Smooth muscle cell (in vitro differentiated cells): ENCODE results near the gene TUBGCP3. TPM values are rescaled to one million over a fixed set of nuclear protein-coding genes. Genes with fewer than 3 reads are reported as not detected.
"Not testable (repeated sequence)": the region's sequence is repeated elsewhere in the genome, so short reads cannot be mapped to it uniquely, and the experiment has no call there.

Experiments
- DNase-seq: peaks from one replicate; lab custom pipeline; 2025; ENCODE audit not compliant: unreplicated experiment; lab: John Stamatoyannopoulos, UW
- H2AFZ ChIP-seq: fragments of 200-600 bp; sonication (generic); 2 replicates; pipeline ENCODE4 v1.6.0; 2016; ENCODE audit warnings: antibody characterized with exemption, low read depth, mild to moderate bottlenecking
- H3F3A ChIP-seq: fragments of 200-600 bp; sonication (generic); 2 replicates; pipeline ENCODE4 v1.6.0; 2017; ENCODE audit warnings: antibody characterized with exemption, low read depth
- H3K27ac ChIP-seq: fragments of 200-600 bp; sonication (generic); 2 replicates; pipeline ENCODE4 v1.5.1; 2016; ENCODE audit warnings: low read depth, mild to moderate bottlenecking
- H3K27me3 ChIP-seq: fragments of 200-600 bp; sonication (generic); 2 replicates; pipeline ENCODE4 v1.6.1; 2016; ENCODE audit warnings: low read depth, mild to moderate bottlenecking
- H3K36me3 ChIP-seq: fragments of 200-600 bp; sonication (generic); 2 replicates; pipeline ENCODE4 v1.5.1; 2016; ENCODE audit warnings: low read depth
- H3K4me1 ChIP-seq: fragments of 200-600 bp; sonication (generic); 2 replicates; pipeline ENCODE4 v1.5.1; 2016; ENCODE audit warnings: low read depth
- H3K4me2 ChIP-seq: fragments of 200-600 bp; sonication (generic); 2 replicates; pipeline ENCODE4 v1.6.0; 2016; ENCODE audit warnings: mild to moderate bottlenecking
- H3K4me3 ChIP-seq: fragments of 200-600 bp; sonication (generic); 2 replicates; pipeline ENCODE4 v1.5.1; 2016; ENCODE audit warnings: mild to moderate bottlenecking
- H3K79me2 ChIP-seq: fragments of 200-600 bp; sonication (generic); 2 replicates; pipeline ENCODE4 v1.6.0; 2016; ENCODE audit warnings: low read depth, mild to moderate bottlenecking
- H3K9ac ChIP-seq: fragments of 200-600 bp; sonication (generic); 2 replicates; pipeline ENCODE4 v1.6.0; 2016; ENCODE audit warnings: low read depth
- H3K9me3 ChIP-seq: fragments of 200-600 bp; sonication (generic); replicated peaks from 2 replicates; pipeline ENCODE4 v1.5.1; 2016; ENCODE audit warnings: low read depth
- H4K20me1 ChIP-seq: fragments of 200-600 bp; sonication (generic); 2 replicates; pipeline ENCODE4 v1.6.0; 2016; ENCODE audit warnings: low read depth
- WGBS: methylation state at CpG from one replicate; pipeline ENCODE4 v1.1.7; 2016; ENCODE audit warnings: low lambda C conversion rate; 5-methylcytosine and 5-hydroxymethylcytosine counted together
- polyA plus RNA-seq: library from polyadenylated mRNA; unstranded; fragments of >200 nt; fragmentation: Nextera tagmentation; extraction: Ambion mirVana; gene quantifications from 2 replicates; pipeline ENCODE4 v1.2.1, GENCODE V29; 2016
- total RNA-seq: library from RNA; depleted of rRNA; stranded (reverse); fragments of >200 nt; gene quantifications from 2 replicates; pipeline ENCODE4 v1.2.3, GENCODE V29; 2014
- TF ChIP-seq, protein P1 (sequence below): fragments of 200-600 bp; sonication (generic); IDR thresholded peaks from 2 replicates; pipeline ENCODE4 v1.5.1; 2017; ENCODE audit warnings: borderline replicate concordance, mild to moderate bottlenecking, antibody characterized with exemption; ENCODE audit not compliant: insufficient read depth, poor library complexity, severe bottlenecking

TUBGCP3 gene
- total and polyA plus RNA-seq, 2 experiments from 2014 or later = 9.4 to 12.4 TPM

DNA sequence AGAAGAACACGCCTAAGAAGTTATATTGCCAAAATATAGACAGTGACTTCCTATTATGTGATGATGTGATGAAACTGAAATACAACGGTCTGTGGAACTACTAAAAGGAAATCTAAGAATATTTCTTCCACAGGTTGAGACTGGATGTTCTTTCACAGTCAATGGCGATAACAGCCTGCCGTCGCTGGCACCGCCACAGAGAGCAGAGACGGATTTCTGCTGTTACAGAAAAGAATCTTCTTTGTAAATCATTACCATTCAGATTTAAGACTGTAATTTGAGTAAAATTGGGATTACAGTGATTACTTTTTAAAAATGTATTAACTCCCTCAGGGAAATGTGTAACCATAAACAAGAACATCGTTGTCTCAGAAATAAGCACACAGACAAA, 100.8 kb downstream of the TUBGCP3 start:
- TF ChIP-seq, protein P1, sequence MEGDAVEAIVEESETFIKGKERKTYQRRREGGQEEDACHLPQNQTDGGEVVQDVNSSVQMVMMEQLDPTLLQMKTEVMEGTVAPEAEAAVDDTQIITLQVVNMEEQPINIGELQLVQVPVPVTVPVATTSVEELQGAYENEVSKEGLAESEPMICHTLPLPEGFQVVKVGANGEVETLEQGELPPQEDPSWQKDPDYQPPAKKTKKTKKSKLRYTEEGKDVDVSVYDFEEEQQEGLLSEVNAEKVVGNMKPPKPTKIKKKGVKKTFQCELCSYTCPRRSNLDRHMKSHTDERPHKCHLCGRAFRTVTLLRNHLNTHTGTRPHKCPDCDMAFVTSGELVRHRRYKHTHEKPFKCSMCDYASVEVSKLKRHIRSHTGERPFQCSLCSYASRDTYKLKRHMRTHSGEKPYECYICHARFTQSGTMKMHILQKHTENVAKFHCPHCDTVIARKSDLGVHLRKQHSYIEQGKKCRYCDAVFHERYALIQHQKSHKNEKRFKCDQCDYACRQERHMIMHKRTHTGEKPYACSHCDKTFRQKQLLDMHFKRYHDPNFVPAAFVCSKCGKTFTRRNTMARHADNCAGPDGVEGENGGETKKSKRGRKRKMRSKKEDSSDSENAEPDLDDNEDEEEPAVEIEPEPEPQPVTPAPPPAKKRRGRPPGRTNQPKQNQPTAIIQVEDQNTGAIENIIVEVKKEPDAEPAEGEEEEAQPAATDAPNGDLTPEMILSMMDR = no peak

DNA sequence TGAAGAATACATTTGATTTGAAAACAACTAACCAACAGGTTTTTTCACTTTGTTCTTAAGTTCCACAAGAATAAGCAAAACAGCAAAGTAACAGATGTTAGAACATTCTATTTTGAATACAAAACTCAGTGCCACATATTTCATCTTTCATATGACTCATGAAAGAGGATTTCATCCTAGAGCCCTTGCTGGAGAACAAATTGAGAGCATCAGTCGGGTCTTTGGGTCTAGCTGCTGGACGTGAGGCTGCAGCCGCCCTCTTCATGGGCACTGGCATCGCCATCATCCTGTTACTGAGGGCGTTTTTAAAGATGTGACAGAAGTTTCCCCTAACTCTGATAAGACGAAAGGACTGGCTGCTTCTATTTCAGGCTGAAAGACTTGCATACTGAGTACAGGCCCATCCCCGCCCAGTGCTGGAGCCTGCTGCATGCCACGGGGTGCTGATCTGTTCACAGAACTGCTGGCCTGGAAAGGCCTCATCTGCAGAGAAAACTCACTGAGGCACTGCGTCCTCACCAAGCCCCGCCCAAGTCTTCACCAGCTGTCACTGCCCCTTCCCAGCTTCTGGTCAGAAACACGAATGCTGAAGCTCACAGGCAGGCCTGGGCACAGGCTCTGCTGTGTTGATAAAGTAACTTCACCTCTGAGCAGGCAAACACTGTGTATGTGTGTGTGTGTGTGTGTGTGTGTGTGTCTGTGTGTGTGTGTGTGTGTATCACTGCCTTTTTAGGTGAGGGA, 101.4 kb downstream of the TUBGCP3 start:
- Histone ChIP-seq H3K4me3 (no peak overlapping the region), H3K36me3 (no peaks in the 10 kb centered on the region), H3K27ac (no peak overlapping the region), H3K9ac (no peak overlapping the region), H3K4me1 (no peaks in the 10 kb centered on the region), H3K4me2 (no peak overlapping the region), H4K20me1 (no peaks in the 10 kb centered on the region), H3K27me3 (no peaks in the 10 kb centered on the region), H3K9me3 (no peaks in the 10 kb centered on the region), H3F3A (no peaks in the 10 kb centered on the region), H3K79me2 (no peaks in the 10 kb centered on the region), H2AFZ (no peak overlapping the region)
- DNase-seq = no peak
- TF ChIP-seq, protein P1 = no peak
- 87% methylated on average over 11 of the region's 11 CpGs for WGBS

More for the DNA sequence above, 100.8 kb downstream of the TUBGCP3 start:
- H3K27ac ChIP-seq = no peak overlapping the region
- no peak for DNase-seq
- no peaks in the 10 kb centered on the region for H3K79me2 ChIP-seq
- H3F3A ChIP-seq = no peaks in the 10 kb centered on the region
- H3K4me3 ChIP-seq = no peak overlapping the region
- no peak overlapping the region for H3K9ac ChIP-seq
- H3K36me3 ChIP-seq = no peaks in the 10 kb centered on the region
- H3K4me2 ChIP-seq = no peak overlapping the region
- no peaks in the 10 kb centered on the region for H3K27me3 ChIP-seq
- no peaks in the 10 kb centered on the region for H3K9me3 ChIP-seq
- no peak overlapping the region for H2AFZ ChIP-seq
- H4K20me1 ChIP-seq = no peaks in the 10 kb centered on the region
- WGBS = 95% methylated on average over 8 of the region's 8 CpGs
- H3K4me1 ChIP-seq = no peaks in the 10 kb centered on the region

DNA sequence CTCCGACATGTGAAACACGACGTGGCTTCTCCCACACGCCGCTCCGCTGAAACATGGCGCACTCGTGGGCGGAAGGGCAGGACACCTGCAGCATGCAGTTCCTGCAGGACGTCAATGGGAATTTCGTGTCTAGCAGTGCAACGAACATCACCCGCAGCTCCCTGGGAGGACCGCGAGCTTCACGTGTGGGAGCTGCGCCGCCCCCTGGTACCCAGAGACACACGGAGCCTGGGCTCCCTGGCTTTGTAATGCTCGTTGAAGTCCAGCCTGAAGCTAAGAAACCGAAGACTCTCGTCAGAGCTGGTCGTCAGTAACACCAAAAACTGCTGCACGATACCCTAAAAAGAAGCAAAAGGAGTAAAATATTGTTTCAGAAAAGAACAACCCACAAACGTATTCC, 102.1 kb downstream of the TUBGCP3 start:
- WGBS = 98% methylated on average over 21 of the region's 25 CpGs
- not testable (repeated sequence) for H3K9ac ChIP-seq, DNase-seq, H3K4me1 ChIP-seq, H3K79me2 ChIP-seq, H3K4me3 ChIP-seq, H3K27ac ChIP-seq, H4K20me1 ChIP-seq, H3K9me3 ChIP-seq, H2AFZ ChIP-seq, H3F3A ChIP-seq, H3K4me2 ChIP-seq, H3K36me3 ChIP-seq, H3K27me3 ChIP-seq

DNA sequence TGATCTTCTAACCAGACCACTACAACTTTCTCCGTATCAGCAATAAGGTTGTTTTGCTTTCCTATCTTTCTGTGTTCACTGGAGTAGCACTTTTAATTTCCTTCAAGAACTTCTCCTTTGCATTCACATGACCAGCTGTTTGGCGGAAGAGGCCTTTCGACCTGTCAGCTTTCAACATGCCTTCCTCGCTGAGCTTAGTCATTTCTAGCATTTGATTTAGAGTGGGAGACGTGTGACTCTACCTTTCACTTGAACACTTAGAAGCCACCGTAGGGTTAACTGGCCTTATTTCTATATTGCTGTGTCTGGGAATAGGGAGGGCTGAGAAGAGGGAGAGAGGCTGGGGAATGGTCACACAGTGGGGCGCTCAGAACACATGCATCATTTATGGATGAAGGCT, 104.7 kb downstream of the TUBGCP3 start:
- Histone ChIP-seq H3K79me2 (no peaks in the 10 kb centered on the region), H3K4me3 (no peak overlapping the region), H3K9me3 (no peaks in the 10 kb centered on the region), H2AFZ (no peak overlapping the region), H3K36me3 (no peaks in the 10 kb centered on the region), H3K4me2 (no peak overlapping the region), H4K20me1 (no peaks in the 10 kb centered on the region), H3F3A (no peaks in the 10 kb centered on the region), H3K27me3 (no peaks in the 10 kb centered on the region), H3K4me1 (no peaks in the 10 kb centered on the region), H3K27ac (no peak overlapping the region), H3K9ac (no peak overlapping the region)
- no peak for DNase-seq
- 96% methylated on average over 7 of the region's 7 CpGs for WGBS
- TF ChIP-seq, protein P1 = no peak
